Subcutaneous abdominal adipose tissue (tissue), 5 donors: ENCODE results near the gene EXOC3L2.

ENCODE experiments used
- H3K27ac ChIP-seq: one replicate; pipeline ENCODE4 v1.7.0; 2013; ENCODE audit warnings: low read depth, mild to moderate bottlenecking, inconsistent platforms, low read length, moderate library complexity
- H3K27me3 ChIP-seq, 5 donors: one replicate each; pipeline ENCODE4 v1.7.0; 2013; ENCODE audit warnings: low read length in 5 of 5, inconsistent platforms in 1 of 5; ENCODE audit not compliant: control insufficient read depth in 5 of 5, insufficient read depth in 4 of 5
- H3K36me3 ChIP-seq, 5 donors: one replicate each; pipeline ENCODE4 v1.7.0; 2013; ENCODE audit warnings: low read length in 5 of 5; ENCODE audit not compliant: control insufficient read depth in 5 of 5, insufficient read depth in 5 of 5
- H3K4me1 ChIP-seq, 5 donors: one replicate each; pipeline ENCODE4 v1.7.0; 2013; ENCODE audit warnings: low read length in 5 of 5, mild to moderate bottlenecking in 3 of 5, moderate library complexity in 1 of 5; ENCODE audit not compliant: control insufficient read depth in 5 of 5, insufficient read depth in 5 of 5
- H3K4me3 ChIP-seq, 5 donors: one replicate each; pipeline ENCODE4 v1.7.0; 2013; ENCODE audit warnings: low read length in 5 of 5, low read depth in 1 of 5
- H3K9ac ChIP-seq, 5 donors: one replicate each; pipeline ENCODE4 v1.7.0; 2013; ENCODE audit warnings: low read length in 5 of 5, mild to moderate bottlenecking in 4 of 5, moderate library complexity in 3 of 5
- H3K9me3 ChIP-seq, 5 donors: one replicate each; pipeline ENCODE4 v1.7.0; 2013; ENCODE audit warnings: low read length in 5 of 5; ENCODE audit not compliant: control insufficient read depth in 5 of 5
- donor health status: healthy.
- donor health status: healthy.
- donor health status: healthy.
- donor health status: healthy.
- donor health status: healthy.

The EXOC3L2 gene

GRCh38 chr19:45187421-45188100, 57.6 kb downstream of the EXOC3L2 start:
- Histone ChIP-seq H3K4me3 (no peak overlapping the region), H3K9me3 (no peaks in the 10 kb centered on the region), H3K27ac (no peak overlapping the region), H3K36me3 (peaks cover 0 to 6% (median 0%) of the 10 kb centered on the region in 5 donors), H3K9ac (no peak overlapping the region), H3K4me1 (peaks cover 0 to 8% (median 0%) of the 10 kb centered on the region in 5 donors), H3K27me3 (no peaks in the 10 kb centered on the region)

GRCh38 chr19:45186509-45187334, 58.5 kb downstream of the EXOC3L2 start:
- Histone ChIP-seq H3K36me3 (no peaks in the 10 kb centered on the region), H3K4me1 (peaks cover 0 to 8% (median under 1%) of the 10 kb centered on the region in 5 donors), H3K4me3 (no peak overlapping the region), H3K27me3 (no peaks in the 10 kb centered on the region), H3K9me3 (no peaks in the 10 kb centered on the region), H3K27ac (no peak overlapping the region), H3K9ac (no peak overlapping the region)

- H3K9me3 ChIP-seq: no peaks in the 10 kb centered on the region
- peaks cover 3 to 31% (median 22%) of the 10 kb centered on the region in 5 donors for H3K4me1 ChIP-seq
- no peak overlapping the region for H3K4me3 ChIP-seq
- H3K27ac ChIP-seq: no peak overlapping the region
- peaks cover 0 to 9% (median 5%) of the 10 kb centered on the region in 5 donors for H3K36me3 ChIP-seq
- no peaks in the 10 kb centered on the region for H3K27me3 ChIP-seq
- H3K9ac ChIP-seq: no peak overlapping the region
Observed at GRCh38 chr19:45184115-45184514, 61.1 kb downstream of the EXOC3L2 start.

- Histone ChIP-seq H3K4me3 (no peak overlapping the region), H3K4me1 (peaks cover 5 to 37% (median 29%) of the 10 kb centered on the region in 5 donors)
Observed at GRCh38 chr19:45182758-45183157, 62.4 kb downstream of the EXOC3L2 start.

DNA sequence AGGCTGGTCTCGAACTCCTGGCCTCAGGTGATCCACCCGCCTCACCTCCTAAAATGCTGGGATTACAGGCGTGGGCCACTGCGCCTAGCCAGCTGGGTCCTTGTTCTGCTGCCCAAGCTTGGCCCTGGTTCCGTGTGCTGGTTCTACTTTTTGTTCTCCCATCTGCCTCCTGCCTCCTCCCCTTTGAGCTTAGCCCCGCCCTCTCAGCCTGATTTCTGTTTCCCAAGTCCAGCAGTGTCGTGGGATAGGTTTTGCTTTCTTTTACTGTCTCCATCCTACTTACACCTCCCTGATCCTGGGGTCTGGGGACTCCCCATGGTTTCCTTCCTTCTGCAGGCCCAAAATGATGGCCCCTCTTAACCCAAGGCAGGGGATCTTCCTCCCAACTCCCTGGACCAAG, 64.3 kb downstream of the EXOC3L2 start:
- peaks cover 0 to 3% (median 0%) of the 10 kb centered on the region in 5 donors for H3K27me3 ChIP-seq
- H3K4me1 ChIP-seq: peaks cover 5 to 45% (median 36%) of the 10 kb centered on the region in 5 donors
- no peaks in the 10 kb centered on the region for H3K9me3 ChIP-seq
- no peak overlapping the region for H3K27ac ChIP-seq
- H3K36me3 ChIP-seq: peaks cover 0 to 9% (median 5%) of the 10 kb centered on the region in 5 donors
- H3K4me3 ChIP-seq: no peak overlapping the region
- H3K9ac ChIP-seq: peak overlapping the region in 2 of 5 donors; percentile 1 to 3

More at GRCh38 chr19:45182758-45183157, 62.4 kb downstream of the EXOC3L2 start:
- peaks cover 0 to 9% (median 5%) of the 10 kb centered on the region in 5 donors for H3K36me3 ChIP-seq
- H3K9ac ChIP-seq: no peak overlapping the region
- peaks cover 0 to 3% (median 0%) of the 10 kb centered on the region in 5 donors for H3K27me3 ChIP-seq
- no peaks in the 10 kb centered on the region for H3K9me3 ChIP-seq
- H3K27ac ChIP-seq: no peak overlapping the region

DNA sequence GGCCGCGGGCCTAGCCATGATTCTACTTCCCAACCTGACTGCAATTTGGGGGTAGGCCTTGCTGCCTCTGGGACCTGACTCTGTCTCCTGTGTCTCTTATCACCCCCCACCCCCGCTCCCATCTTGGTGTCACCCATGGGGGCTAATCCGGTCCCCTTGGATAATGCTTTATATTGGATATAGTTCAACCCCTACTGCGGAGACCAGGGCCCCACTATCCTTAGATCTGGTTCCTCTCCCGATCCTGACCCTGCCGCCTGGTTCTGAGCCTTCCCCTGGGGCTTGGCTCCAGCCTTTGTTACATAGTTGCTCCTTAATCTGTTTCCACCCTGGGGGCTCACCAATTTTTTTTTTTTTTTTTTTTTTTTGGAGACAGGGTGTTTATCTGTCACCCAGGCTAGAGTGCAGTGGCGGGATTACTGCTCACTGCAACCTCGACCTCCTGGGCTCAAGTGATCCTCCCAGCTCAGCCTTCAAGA, 65.3 kb downstream of the EXOC3L2 start:
- Histone ChIP-seq H3K4me1 (peaks cover 5 to 44% (median 36%) of the 10 kb centered on the region in 5 donors), H3K27ac (peak overlapping the region; percentile 78), H3K9ac (peak overlapping the region in 4 of 5 donors; percentile 17 to 93 (median 64)), H3K9me3 (no peaks in the 10 kb centered on the region), H3K27me3 (peaks cover 0 to 3% (median 0%) of the 10 kb centered on the region in 5 donors), H3K4me3 (peak overlapping the region; percentile 15 to 99 (median 96)), H3K36me3 (peaks cover 0 to 9% (median 5%) of the 10 kb centered on the region in 5 donors)

DNA sequence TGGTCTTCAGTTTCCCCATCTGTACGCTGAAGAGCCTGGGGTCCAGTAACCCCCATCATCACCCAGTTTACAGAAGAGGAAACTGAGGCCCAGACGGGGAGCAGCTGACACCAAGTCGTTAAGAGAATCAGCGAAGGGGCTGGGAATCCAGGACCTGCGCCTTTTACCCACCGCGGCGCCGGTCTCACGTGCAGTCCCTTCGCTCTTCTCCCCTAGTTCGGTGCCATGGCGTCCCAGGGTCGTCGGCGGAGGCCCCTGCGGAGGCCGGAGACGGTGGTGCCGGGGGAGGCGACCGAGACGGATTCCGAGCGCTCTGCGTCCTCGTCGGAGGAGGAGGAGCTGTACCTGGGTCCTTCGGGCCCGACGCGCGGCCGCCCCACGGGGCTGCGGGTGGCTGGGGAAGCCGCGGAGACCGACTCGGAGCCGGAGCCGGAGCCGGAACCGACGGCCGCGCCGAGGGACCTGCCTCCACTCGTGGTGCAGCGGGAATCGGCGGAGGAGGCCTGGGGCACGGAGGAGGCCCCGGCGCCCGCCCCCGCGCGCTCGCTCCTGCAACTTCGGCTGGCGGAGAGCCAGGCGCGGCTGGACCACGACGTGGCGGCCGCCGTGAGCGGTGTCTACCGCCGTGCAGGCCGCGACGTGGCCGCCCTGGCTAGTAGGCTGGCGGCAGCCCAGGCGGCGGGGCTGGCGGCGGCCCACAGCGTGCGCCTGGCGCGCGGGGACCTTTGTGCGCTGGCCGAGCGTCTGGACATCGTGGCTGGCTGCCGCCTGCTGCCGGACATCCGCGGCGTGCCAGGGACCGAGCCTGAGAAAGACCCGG, 65.9 kb downstream of the EXOC3L2 start:
- peak overlapping the region; percentile 68 to 93 (median 79) for H3K9ac ChIP-seq
- peaks cover 0 to 3% (median 0%) of the 10 kb centered on the region in 5 donors for H3K27me3 ChIP-seq
- peaks cover 5 to 42% (median 36%) of the 10 kb centered on the region in 5 donors for H3K4me1 ChIP-seq
- H3K27ac ChIP-seq: peak overlapping the region; percentile 78
- H3K9me3 ChIP-seq: no peaks in the 10 kb centered on the region
- peaks cover 0 to 9% (median 5%) of the 10 kb centered on the region in 5 donors for H3K36me3 ChIP-seq
- H3K4me3 ChIP-seq: peak overlapping the region; percentile 85 to 99 (median 96)

- H3K9me3 ChIP-seq: no peaks in the 10 kb centered on the region
- H3K9ac ChIP-seq: peak within 1 kb of the TSS; percentile 68 to 93 (median 79)
- peaks cover 0 to 9% (median 5%) of the 10 kb centered on the region in 5 donors for H3K36me3 ChIP-seq
- peak within 1 kb of the TSS; percentile 87 to 99 (median 96) for H3K4me3 ChIP-seq
- peak within 1 kb of the TSS; percentile 90 for H3K27ac ChIP-seq
- H3K27me3 ChIP-seq: peaks cover 0 to 3% (median 0%) of the 10 kb centered on the region in 5 donors
- peaks cover 5 to 42% (median 36%) of the 10 kb centered on the region in 5 donors for H3K4me1 ChIP-seq
Observed at GRCh38 chr19:45178262-45179071, 66.7 kb downstream of the EXOC3L2 start, which contains the start of gene BLOC1S3. BLOC1S3 (plus strand) TSS chr19:45178784; CDS start chr19:45179297, 513 bp downstream.
